ENCODE measurements around the gene HHAT.

The HHAT gene

DNA sequence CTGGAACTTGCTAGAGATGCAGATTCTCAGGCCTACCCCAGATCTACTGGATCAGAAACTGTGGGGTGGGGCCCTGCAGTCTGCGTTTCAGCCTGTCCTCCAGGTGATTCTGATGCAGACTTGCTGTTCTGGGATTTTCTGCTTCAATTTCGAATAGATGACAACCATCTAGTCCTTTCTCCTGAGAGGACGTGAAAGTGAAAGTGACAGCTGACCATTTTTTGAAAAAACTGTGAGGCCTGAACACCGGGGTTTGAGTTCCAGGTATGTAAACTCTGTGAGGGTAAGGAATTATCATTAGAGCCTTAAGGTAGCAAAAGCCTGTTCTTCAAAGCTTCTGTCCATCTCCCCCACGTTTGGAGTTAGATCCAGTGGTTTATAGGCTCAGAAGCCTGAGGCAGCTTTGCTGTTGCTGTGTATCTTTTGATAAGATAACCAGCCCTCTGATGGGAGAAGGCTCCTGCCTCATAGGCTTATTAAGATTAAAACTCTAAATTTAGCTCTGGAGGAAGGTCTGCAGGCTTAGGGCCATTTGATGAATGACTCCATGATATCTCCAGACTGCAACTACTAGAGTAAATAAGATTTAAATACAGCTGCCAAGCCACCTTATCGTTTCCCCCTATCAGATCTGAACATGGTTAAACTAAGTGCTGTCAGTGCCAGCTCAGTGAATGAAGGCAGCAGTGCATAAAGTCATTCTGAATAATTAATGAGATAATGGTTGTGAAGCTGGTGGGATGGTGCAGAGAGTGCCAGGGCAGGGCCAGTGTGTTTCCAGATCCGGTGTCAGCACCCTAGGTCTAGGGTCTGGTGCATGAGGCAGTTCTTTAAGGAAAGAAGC, 335.2 kb downstream of the HHAT start:
- Histone ChIP-seq H3K9ac (ENCODE audit: low read length) (no peak overlapping the region), H3K4me1 (ENCODE audit: control insufficient read depth, insufficient read depth, low read length) (no peaks in the 10 kb centered on the region), H3K4me3 (ENCODE audit: low read depth, low read length) (no peak overlapping the region), H3K9me3 (ENCODE audit: control insufficient read depth, insufficient read depth, low read depth, low read length) (no peaks in the 10 kb centered on the region), H3K27ac (ENCODE audit: low read depth, low read length) (no peak overlapping the region), H3K36me3 (ENCODE audit: control insufficient read depth, insufficient read depth, low read length) (no peaks in the 10 kb centered on the region), H3K27me3 (ENCODE audit: control insufficient read depth, insufficient read depth, low read length) (no peaks in the 10 kb centered on the region)

DNA sequence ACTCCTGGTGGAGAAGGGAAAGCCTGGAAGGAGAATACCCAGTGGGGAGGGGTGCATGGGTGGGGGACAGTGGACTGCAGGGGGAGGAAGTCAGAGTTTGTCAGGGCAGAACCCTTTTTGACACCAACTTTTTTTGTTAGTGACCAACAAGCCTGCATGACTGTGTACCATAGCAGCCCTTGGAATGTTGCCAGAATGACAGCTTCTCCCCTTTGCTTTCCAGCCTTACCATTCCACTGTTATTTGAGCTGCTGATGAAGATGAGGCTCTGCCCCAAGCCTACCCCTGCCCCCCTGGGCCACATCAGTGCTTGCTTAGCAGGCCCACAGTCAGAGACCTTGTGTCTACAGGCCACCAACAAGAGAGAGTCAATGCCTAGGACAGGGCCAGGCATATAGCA, 341.2 kb downstream of the HHAT start:
- Histone ChIP-seq H3K27me3 (ENCODE audit: control insufficient read depth, insufficient read depth, low read length) (no peaks in the 10 kb centered on the region), H3K9ac (ENCODE audit: low read length) (no peak overlapping the region), H3K4me1 (ENCODE audit: control insufficient read depth, insufficient read depth, low read length) (no peaks in the 10 kb centered on the region), H3K4me3 (ENCODE audit: low read depth, low read length) (no peak overlapping the region), H3K36me3 (ENCODE audit: control insufficient read depth, insufficient read depth, low read length) (no peaks in the 10 kb centered on the region), H3K9me3 (ENCODE audit: control insufficient read depth, insufficient read depth, low read depth, low read length) (no peaks in the 10 kb centered on the region), H3K27ac (ENCODE audit: low read depth, low read length) (no peak overlapping the region)

DNA sequence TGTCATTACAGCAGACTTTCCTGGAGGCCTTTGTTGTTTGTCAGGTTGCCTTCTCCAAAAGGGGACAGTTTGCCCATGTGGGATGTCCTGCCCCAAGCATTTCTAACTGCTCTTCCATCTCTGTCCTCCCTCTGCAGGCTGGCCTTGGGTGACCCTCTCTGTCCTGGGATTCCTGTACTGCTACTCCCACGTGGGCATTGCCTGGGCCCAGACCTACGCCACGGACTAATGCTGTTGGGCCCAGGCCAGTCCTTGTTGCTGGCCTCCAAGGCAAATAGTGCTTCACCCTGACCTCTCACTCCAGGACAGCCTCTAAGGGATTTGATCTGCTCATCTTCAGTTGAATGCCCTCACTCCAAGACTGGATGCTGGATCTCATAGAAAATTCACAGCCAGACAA, 345.4 kb downstream of the HHAT start:
- Histone ChIP-seq H3K27me3 (ENCODE audit: control insufficient read depth, insufficient read depth, low read length) (no peaks in the 10 kb centered on the region), H3K4me1 (ENCODE audit: control insufficient read depth, insufficient read depth, low read length) (no peaks in the 10 kb centered on the region), H3K9ac (ENCODE audit: low read length) (no peak overlapping the region), H3K27ac (ENCODE audit: low read depth, low read length) (no peak overlapping the region), H3K36me3 (ENCODE audit: control insufficient read depth, insufficient read depth, low read length) (no peaks in the 10 kb centered on the region), H3K4me3 (ENCODE audit: low read depth, low read length) (no peak overlapping the region), H3K9me3 (ENCODE audit: control insufficient read depth, insufficient read depth, low read depth, low read length) (no peaks in the 10 kb centered on the region)

DNA sequence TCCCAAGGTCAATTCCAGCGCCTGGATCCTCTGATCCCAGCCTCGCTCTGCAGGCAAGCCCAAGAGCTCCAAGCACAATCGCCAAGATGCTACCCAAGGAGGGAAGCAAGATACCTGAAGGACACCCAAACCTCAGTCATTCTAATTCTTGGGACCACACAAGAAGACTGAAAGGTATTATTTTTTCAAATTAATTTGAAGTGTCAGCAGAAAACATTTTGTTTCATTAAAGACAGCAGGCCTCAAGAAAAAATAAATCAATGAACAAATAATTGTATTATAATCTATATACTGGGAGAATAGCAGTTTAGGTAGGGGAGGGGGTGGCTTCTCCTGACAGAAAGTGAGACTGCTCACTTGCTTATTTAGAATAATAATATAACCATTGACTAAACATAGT, 347.8 kb downstream of the HHAT start:
- Histone ChIP-seq H3K9me3 (ENCODE audit: control insufficient read depth, insufficient read depth, low read depth, low read length) (no peaks in the 10 kb centered on the region), H3K27me3 (ENCODE audit: control insufficient read depth, insufficient read depth, low read length) (no peaks in the 10 kb centered on the region), H3K4me3 (ENCODE audit: low read depth, low read length) (no peak overlapping the region), H3K9ac (ENCODE audit: low read length) (no peak overlapping the region), H3K4me1 (ENCODE audit: control insufficient read depth, insufficient read depth, low read length) (no peaks in the 10 kb centered on the region), H3K27ac (ENCODE audit: low read depth, low read length) (no peak overlapping the region), H3K36me3 (ENCODE audit: control insufficient read depth, insufficient read depth, low read length) (no peaks in the 10 kb centered on the region)

DNA sequence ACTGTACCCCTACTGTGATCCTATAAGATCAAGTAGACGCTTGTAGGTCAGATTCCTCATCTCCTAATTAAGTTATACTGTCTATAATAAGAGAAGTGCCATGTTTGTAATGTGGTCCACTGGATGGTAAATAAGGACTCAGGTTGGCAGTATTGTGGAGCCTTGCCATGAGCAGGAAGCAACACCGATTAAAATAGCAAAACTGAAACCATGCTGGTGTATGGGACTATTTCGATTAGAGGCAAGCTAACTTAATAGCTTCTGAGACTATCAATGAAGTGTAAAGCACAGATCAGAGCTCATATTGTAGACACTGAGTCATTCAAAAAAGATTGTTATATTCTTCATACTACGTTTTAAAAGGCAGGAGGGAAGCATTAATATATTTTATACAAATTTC, 348.8 kb downstream of the HHAT start:
- no peaks in the 10 kb centered on the region for H3K4me1 ChIP-seq (ENCODE audit: control insufficient read depth, insufficient read depth, low read length)
- no peak overlapping the region for H3K27ac ChIP-seq (ENCODE audit: low read depth, low read length)
- no peaks in the 10 kb centered on the region for H3K9me3 ChIP-seq (ENCODE audit: control insufficient read depth, insufficient read depth, low read depth, low read length)
- H3K27me3 ChIP-seq (ENCODE audit: control insufficient read depth, insufficient read depth, low read length) = no peaks in the 10 kb centered on the region
- H3K9ac ChIP-seq (ENCODE audit: low read length) = no peak overlapping the region
- H3K4me3 ChIP-seq (ENCODE audit: low read depth, low read length) = no peak overlapping the region
- H3K36me3 ChIP-seq (ENCODE audit: control insufficient read depth, insufficient read depth, low read length) = no peaks in the 10 kb centered on the region

DNA sequence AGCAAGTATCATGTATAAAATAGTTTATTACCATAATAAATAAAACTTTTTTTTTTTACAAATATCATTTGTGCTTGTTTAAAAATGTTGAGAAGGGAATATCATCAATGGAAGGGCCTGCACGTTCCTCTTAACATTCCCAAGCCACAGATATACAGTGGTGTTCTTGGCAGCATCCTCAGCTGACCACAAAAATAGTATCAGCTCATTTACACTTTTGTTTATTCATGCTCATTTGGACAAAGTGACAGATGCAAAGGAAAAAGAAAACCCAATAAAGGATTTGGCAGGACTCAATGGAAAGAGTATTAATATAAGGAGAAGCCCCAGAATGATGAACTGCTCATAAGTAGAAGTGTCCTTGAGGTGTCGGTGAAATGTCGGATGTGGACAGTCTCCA, 349.6 kb downstream of the HHAT start:
- Histone ChIP-seq H3K9ac (ENCODE audit: low read length) (no peak overlapping the region), H3K4me3 (ENCODE audit: low read depth, low read length) (no peak overlapping the region), H3K4me1 (ENCODE audit: control insufficient read depth, insufficient read depth, low read length) (no peaks in the 10 kb centered on the region), H3K27ac (ENCODE audit: low read depth, low read length) (no peak overlapping the region), H3K9me3 (ENCODE audit: control insufficient read depth, insufficient read depth, low read depth, low read length) (no peaks in the 10 kb centered on the region), H3K36me3 (ENCODE audit: control insufficient read depth, insufficient read depth, low read length) (no peaks in the 10 kb centered on the region), H3K27me3 (ENCODE audit: control insufficient read depth, insufficient read depth, low read length) (no peaks in the 10 kb centered on the region)

DNA sequence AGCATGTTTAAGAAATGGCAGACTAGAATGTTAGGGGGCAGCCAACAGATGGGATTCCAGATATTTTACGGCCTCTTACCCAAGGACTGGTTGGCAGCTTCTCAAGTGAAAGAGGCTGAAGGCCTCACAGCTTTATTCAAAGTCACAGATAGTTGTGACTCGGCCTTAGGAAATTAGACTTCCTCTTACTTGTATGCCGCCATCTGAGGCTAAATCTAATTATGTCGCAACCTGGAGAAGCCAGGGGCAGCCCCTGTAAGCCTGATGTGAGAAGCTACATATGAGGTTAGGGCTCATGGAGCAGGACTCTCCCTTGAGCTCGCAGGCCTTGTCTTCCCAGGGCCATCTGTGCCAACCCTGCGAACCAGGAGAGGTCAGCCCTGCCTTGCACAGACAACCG, 352.5 kb downstream of the HHAT start:
- Histone ChIP-seq H3K27me3 (ENCODE audit: control insufficient read depth, insufficient read depth, low read length) (no peaks in the 10 kb centered on the region), H3K27ac (ENCODE audit: low read depth, low read length) (no peak overlapping the region), H3K9me3 (ENCODE audit: control insufficient read depth, insufficient read depth, low read depth, low read length) (no peaks in the 10 kb centered on the region), H3K4me1 (ENCODE audit: control insufficient read depth, insufficient read depth, low read length) (no peaks in the 10 kb centered on the region), H3K9ac (ENCODE audit: low read length) (no peak overlapping the region), H3K36me3 (ENCODE audit: control insufficient read depth, insufficient read depth, low read length) (no peaks in the 10 kb centered on the region), H3K4me3 (ENCODE audit: low read depth, low read length) (no peak overlapping the region)

DNA sequence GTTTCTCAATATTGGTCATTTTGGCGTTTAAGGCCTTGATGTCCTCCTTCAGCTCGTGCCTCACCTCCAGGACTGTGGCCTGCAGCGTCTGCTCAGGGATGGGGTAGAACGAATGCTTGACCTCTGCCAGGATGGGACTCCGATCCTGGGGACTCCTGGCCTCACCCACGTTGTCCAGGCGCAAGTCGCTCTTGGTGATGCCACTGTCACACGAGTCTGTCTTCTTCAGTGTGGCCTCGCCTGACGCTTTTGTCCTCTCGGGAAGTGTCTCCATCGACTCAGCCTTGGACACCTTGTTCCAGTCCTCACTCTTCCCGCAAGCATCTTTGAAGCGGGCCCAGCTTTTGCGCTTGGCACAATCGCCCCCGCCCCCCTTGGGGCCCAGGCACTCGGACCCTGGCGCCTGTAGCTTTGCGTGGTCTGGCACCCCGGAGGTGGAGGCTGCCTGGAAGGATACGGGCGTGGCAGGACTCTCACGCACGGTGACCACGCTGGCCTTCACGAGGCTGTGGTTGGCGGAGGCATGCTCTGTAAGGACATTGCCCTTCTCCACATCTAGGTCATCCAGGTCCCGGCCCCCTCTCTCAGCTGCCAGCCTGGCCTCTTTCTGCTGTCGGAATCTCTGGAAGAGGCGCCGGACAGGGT, 354.8 kb downstream of the HHAT start:
- Histone ChIP-seq H3K4me3 (ENCODE audit: low read depth, low read length) (no peak overlapping the region), H3K27ac (ENCODE audit: low read depth, low read length) (no peak overlapping the region), H3K9ac (ENCODE audit: low read length) (no peak overlapping the region), H3K27me3 (ENCODE audit: control insufficient read depth, insufficient read depth, low read length) (no peaks in the 10 kb centered on the region), H3K9me3 (ENCODE audit: control insufficient read depth, insufficient read depth, low read depth, low read length) (no peaks in the 10 kb centered on the region), H3K36me3 (ENCODE audit: control insufficient read depth, insufficient read depth, low read length) (no peaks in the 10 kb centered on the region), H3K4me1 (ENCODE audit: control insufficient read depth, insufficient read depth, low read length) (no peaks in the 10 kb centered on the region)

DNA sequence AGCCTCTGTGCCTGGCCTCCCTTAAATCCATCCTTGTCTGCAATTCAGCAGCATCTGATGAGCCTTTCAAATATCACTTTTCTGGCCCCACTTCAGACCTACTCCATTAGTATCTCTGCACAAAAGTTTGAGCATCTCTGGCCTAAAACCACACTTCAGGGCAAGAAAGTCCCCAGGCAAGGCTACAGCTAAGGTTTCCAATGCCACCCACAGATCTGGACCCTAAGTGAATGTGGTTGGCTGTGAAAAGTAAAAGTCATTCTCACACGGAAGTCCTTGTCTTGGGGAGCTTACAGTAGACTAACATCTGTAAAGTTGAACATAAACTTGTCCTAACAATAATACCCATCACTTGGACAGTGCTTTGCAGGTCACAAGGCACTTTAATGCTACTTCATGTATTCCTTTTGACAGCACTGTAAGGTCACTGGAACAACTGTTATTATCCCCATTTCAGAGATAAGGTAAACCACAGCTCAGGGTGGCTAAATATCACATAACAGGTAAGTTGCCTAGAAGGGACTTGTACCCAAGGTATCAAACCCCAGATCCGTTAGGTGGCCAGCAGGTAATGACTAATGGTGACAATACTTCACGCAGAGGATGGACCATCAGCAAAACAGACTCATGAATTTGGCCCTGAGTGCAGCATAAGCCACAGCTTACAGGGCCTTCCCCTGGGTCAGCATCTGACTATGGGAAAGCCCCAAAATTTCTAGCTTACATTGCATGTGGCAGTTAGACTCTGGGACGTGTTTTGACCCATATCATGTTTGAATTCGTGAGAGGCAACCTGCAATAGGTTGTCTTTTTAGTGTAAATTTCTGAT, 356.0 kb downstream of the HHAT start:
- Histone ChIP-seq H3K9me3 (ENCODE audit: control insufficient read depth, insufficient read depth, low read depth, low read length) (no peaks in the 10 kb centered on the region), H3K9ac (ENCODE audit: low read length) (no peak overlapping the region), H3K27ac (ENCODE audit: low read depth, low read length) (no peak overlapping the region), H3K36me3 (ENCODE audit: control insufficient read depth, insufficient read depth, low read length) (no peaks in the 10 kb centered on the region), H3K4me3 (ENCODE audit: low read depth, low read length) (no peak overlapping the region), H3K4me1 (ENCODE audit: control insufficient read depth, insufficient read depth, low read length) (no peaks in the 10 kb centered on the region), H3K27me3 (ENCODE audit: control insufficient read depth, insufficient read depth, low read length) (no peaks in the 10 kb centered on the region)

DNA sequence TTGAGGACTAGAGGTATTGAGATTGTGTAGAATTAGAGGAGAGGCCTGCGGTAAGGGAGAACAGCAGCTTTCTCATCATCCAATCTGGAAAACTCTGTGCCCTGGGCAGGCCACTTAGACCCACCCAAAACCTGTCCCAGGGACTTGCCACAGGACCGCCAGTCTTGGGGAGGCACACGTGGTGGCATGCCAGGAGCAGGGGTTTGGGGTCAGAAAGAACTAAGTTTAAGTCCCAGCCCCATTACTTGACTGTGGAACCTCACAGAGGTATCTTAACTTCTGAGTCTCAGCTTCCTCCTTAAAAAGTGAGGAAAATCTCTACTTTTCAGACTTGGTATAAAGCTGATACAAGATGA, 356.6 kb downstream of the HHAT start:
- no peak overlapping the region for H3K4me3 ChIP-seq (ENCODE audit: low read depth, low read length)
- no peaks in the 10 kb centered on the region for H3K27me3 ChIP-seq (ENCODE audit: control insufficient read depth, insufficient read depth, low read length)
- H3K9ac ChIP-seq (ENCODE audit: low read length) = no peak overlapping the region
- H3K4me1 ChIP-seq (ENCODE audit: control insufficient read depth, insufficient read depth, low read length) = no peaks in the 10 kb centered on the region
- no peaks in the 10 kb centered on the region for H3K9me3 ChIP-seq (ENCODE audit: control insufficient read depth, insufficient read depth, low read depth, low read length)
- H3K36me3 ChIP-seq (ENCODE audit: control insufficient read depth, insufficient read depth, low read length) = no peaks in the 10 kb centered on the region
- no peak overlapping the region for H3K27ac ChIP-seq (ENCODE audit: low read depth, low read length)

DNA sequence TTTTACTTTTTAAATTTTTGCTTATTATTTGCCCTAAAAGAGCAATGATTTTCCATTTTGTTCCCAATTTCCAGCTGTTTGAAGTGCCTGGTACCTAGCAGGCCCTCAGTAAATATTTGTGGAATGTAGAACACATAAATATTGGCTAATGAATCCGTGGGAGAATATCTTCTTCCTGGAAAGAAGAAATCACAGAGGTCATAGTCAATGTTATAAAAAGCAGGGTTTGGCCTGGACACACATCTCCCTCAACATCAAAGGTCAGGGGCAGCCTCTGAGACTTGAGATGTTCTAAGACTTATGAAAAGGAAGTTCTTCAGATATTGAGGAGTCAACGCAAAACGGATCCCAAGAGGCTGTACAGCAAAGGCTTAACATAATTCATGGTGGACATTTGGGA, 358.1 kb downstream of the HHAT start:
- no peaks in the 10 kb centered on the region for H3K36me3 ChIP-seq (ENCODE audit: control insufficient read depth, insufficient read depth, low read length)
- no peak overlapping the region for H3K4me3 ChIP-seq (ENCODE audit: low read depth, low read length)
- no peaks in the 10 kb centered on the region for H3K27me3 ChIP-seq (ENCODE audit: control insufficient read depth, insufficient read depth, low read length)
- H3K9ac ChIP-seq (ENCODE audit: low read length) = no peak overlapping the region
- no peaks in the 10 kb centered on the region for H3K4me1 ChIP-seq (ENCODE audit: control insufficient read depth, insufficient read depth, low read length)
- H3K9me3 ChIP-seq (ENCODE audit: control insufficient read depth, insufficient read depth, low read depth, low read length) = no peaks in the 10 kb centered on the region
- no peak overlapping the region for H3K27ac ChIP-seq (ENCODE audit: low read depth, low read length)
